HG02870 (cell line): ENCODE data around the gene ZNF558.
"Not testable (repeated sequence)": the region's sequence is repeated elsewhere in the genome, so short reads cannot be mapped to it uniquely, and the experiment has no call there.

Source experiments
- ATAC-seq: cut with Tn5 transposase; IDR thresholded peaks from one replicate; pipeline ENCODE4 v1.9.1; 2021; ENCODE audit warnings: mild to moderate bottlenecking, moderate library complexity; ENCODE audit not compliant: unreplicated experiment

The ZNF558 gene

DNA sequence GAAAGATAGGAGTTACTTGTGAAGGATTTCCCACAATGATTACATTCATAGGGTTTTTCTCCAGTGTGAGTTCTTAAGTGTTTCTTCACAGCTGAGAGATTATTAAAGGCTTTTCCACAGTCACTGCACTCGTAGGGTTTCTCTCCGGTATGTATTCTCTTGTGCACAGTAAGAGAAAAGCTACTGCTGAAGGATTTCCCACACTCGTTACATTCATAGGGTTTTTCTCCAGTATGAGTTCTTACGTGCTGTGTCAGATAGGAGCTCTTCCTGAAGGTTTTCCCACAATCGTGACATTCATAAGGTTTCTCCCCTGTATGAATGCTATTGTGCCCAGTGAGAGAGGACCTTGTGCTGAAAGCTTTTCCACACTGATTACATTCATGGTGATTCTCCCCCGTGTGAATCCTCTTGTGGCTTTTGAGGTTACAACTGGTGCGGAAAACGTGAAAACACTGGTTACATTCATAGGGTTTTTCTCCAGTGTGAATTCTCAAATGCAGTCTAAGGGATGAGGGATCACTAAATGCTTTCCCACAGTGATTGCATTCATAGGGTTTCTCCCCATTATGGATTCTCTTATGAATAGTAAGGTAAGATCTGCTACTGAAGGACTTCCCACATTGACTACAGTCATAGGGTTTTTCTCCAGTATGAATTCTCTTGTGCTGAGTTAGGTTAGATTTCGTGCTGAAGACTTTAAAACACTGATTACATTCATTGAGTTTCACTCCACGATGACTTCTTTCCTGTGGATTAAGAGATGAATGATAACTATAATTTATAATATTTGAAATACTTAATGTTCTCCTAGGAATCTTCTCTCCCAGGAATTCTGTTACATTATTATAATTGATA is 20.6 kb downstream of the ZNF558 start:
- ATAC-seq: no peak

DNA sequence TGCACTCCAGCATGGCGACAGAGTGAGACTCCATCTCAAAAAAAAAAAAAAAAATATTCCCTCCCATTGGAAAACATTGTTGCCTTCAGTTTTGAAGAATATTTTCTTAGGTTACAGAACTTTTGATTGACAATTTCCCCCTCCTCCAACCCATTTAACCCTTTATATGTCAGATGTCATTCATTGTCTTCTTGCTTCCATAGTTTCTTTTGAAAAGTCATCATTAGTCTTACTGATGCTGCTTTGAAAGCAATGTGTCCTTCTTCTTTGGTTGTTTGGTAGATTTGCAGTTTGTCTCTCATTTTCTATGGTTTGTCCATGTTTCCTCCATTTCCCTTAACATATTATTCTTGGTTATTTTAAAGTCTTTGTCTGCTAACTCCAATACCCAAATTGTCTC is 25.4 kb downstream of the ZNF558 start:
- no peak for ATAC-seq

DNA sequence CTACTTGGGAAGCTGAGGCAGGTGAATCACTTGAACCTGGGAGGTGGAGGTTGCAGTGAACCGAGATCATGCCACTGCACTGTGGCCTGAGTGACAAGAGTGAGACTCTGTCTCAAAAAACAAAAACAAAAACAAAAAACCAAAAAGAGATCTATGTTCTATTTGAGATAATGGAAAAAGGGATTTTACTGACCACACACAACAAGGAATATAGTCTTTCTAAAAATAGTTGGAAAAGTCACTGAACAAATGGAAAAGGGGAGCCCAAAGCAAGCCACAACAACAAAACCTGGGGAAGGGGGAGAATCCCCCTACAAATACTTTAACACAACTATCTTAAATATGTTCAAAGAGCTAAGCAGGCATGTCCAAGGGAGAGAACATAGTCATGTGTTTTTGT is 37.3 kb downstream of the ZNF558 start:
- no peak for ATAC-seq

DNA sequence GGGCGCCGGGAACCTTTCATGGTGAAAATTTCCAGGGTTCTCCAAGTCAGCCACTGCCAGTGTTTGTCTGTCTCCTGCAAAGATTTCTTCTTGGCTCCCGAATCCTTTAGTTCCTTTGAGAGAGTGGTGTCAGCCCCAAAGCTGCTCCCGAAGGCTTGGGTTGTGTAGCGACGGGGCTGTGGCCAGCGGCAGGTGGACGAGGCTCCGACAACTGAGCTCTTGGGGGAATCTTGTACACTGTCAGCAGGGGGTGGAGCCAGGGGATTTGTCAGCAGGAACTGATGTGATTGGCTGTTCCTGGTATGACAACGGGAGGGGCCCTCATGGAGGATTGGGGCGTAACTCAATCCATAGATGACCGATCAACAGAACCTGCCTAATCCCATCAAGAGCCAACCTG is 58.5 kb downstream of the ZNF558 start:
- not testable (repeated sequence) for ATAC-seq

DNA sequence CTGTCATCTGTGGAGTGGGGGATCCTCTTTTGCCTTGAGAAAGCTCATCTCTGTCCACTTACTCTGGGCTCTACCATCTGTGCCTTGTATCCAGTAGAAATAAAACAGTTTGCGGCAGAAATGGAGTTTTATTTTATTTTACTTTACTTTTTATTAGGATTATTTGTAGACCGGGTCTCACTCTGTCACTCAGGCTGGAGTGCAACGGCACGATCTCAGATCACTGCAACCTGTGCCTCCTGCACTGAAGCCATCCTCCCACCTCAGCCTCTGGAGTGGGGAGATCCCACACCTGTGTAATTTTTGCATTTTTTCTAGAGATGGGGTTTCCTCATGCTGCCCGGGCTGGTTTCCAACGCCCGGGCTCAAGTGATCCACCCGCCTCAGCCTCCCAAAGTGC is 62.8 kb downstream of the ZNF558 start:
- not testable (repeated sequence) for ATAC-seq

DNA sequence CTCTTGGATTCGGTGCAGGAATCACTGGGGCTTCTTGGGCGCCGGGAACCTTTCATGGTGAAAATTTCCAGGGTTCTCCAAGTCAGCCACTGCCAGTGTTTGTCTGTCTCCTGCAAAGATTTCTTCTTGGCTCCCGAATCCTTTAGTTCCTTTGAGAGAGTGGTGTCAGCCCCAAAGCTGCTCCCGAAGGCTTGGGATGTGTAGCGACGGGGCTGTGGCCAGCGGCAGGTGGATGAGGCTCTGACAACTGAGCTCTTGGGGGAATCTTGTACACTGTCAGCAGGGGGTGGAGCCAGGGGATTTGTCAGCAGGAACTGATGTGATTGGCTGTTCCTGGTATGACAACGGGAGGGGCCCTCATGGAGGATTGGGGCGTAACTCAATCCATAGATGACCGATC is 64.8 kb downstream of the ZNF558 start:
- not testable (repeated sequence) for ATAC-seq
